Bronchial epithelial cell (primary cell): Measurements from ENCODE around the gene NRBP1. TPM values are rescaled to one million over a fixed set of nuclear protein-coding genes. Genes with fewer than 3 reads are reported as not detected.
A peak's percentile ranks its signal among the peaks of the same experiment; 100 is the strongest.

Experiments used
- DNase-seq: peaks from one replicate; pipeline ENCODE4 v3.0.0-alpha.2; 2010; ENCODE audit warnings: low read depth
- FAIRE-seq: peaks from 2 replicates; lab custom pipeline; 2011; peaks lifted over from hg19 to GRCh38; lab: Jason Lieb, UNC
- H3K27me3 ChIP-seq: 2 replicates; pipeline ENCODE4 v1.5.1; 2011; ENCODE audit warnings: low read length; ENCODE audit not compliant: control insufficient read depth, insufficient read depth
- H3K36me3 ChIP-seq: 2 replicates; pipeline ENCODE4 v1.5.1; 2011; ENCODE audit warnings: low read length; ENCODE audit not compliant: control insufficient read depth, insufficient read depth
- H3K4me3 ChIP-seq: 2 replicates; pipeline ENCODE4 v1.5.1; 2011; ENCODE audit warnings: mild to moderate bottlenecking, low read depth, low read length, control low read depth
- total RNA-seq: library from RNA; depleted of rRNA; stranded (reverse); fragments of >200 nt; gene quantifications from 2 replicates; pipeline ENCODE4 v1.2.1, GENCODE V29; 2014
- TF ChIP-seq, protein P1 (sequence below): IDR thresholded peaks from 2 replicates; pipeline ENCODE4 v1.5.1; 2011; ENCODE audit warnings: mild to moderate bottlenecking, moderate library complexity, low read length, control low read depth, inconsistent platforms; ENCODE audit not compliant: insufficient read depth, severe bottlenecking

NRBP1 gene
- total RNA-seq, 1 donor from 2014 or later = 93.7 TPM

DNA sequence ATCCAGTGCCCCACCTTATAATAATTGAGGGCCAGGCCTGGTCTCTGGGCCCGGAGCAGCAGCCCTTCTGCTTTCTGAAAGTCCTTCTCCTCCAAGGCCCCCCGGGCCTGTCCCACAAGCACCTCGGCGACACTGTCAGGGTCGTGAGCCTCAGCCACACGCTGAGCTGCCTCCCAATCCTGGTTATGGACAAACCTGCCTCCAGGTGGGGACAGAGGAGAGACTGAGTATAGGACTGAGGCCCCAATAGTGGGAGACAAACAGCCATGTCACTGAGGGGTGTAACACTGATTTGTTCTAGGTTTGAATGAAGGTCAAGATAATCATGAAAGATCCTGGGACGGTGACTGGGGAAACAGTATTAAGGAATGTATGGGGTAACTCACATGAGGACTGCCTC is 25.5 kb downstream of the NRBP1 start:
- FAIRE-seq = no peak
- Histone ChIP-seq H3K36me3 (peaks cover 8% of the 10 kb centered on the region), H3K4me3 (no peak overlapping the region), H3K27me3 (no peaks in the 10 kb centered on the region)
- TF ChIP-seq, protein P1, sequence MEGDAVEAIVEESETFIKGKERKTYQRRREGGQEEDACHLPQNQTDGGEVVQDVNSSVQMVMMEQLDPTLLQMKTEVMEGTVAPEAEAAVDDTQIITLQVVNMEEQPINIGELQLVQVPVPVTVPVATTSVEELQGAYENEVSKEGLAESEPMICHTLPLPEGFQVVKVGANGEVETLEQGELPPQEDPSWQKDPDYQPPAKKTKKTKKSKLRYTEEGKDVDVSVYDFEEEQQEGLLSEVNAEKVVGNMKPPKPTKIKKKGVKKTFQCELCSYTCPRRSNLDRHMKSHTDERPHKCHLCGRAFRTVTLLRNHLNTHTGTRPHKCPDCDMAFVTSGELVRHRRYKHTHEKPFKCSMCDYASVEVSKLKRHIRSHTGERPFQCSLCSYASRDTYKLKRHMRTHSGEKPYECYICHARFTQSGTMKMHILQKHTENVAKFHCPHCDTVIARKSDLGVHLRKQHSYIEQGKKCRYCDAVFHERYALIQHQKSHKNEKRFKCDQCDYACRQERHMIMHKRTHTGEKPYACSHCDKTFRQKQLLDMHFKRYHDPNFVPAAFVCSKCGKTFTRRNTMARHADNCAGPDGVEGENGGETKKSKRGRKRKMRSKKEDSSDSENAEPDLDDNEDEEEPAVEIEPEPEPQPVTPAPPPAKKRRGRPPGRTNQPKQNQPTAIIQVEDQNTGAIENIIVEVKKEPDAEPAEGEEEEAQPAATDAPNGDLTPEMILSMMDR = no peak
- no peak for DNase-seq

GRCh38 chr2:27461118-27461517 is 32.7 kb downstream of the NRBP1 start:
- DNase-seq (no peak), FAIRE-seq (peak; percentile 23)
- no peak overlapping the region for H3K4me3 ChIP-seq
- H3K36me3 ChIP-seq = peaks cover 2% of the 10 kb centered on the region
- no peaks in the 10 kb centered on the region for H3K27me3 ChIP-seq
- TF ChIP-seq, protein P1 = no peak

GRCh38 chr2:27464443-27464842 is 36.0 kb downstream of the NRBP1 start:
- Histone ChIP-seq H3K4me3 (no peak overlapping the region), H3K36me3 (no peaks in the 10 kb centered on the region), H3K27me3 (no peaks in the 10 kb centered on the region)
- no peak for FAIRE-seq
- TF ChIP-seq, protein P1 = no peak
- DNase-seq = no peak

GRCh38 chr2:27471961-27472360 is 43.5 kb downstream of the NRBP1 start:
- DNase-seq (no peak), FAIRE-seq (no peak)
- no peaks in the 10 kb centered on the region for H3K27me3 ChIP-seq
- peaks cover 3% of the 10 kb centered on the region for H3K36me3 ChIP-seq
- TF ChIP-seq, protein P1 = no peak
- no peak overlapping the region for H3K4me3 ChIP-seq

DNA sequence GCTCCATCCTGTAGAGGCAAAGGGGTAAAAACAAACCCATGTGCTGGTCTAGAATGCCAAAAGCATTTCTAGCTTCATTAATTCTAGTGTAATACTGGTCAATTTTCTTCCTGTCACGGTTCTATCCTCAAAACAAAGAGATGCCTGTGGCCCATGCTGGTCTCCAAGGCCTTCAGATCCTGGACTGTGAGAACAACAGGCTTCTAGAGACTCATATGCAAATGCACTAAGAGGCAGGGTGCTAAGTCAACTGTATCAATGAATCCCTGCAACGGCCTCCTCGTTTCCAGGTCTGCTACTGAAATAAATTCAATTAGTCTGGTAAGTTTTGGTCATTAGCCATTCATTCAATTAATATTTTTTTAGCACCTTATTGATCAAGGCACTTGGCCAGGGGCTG is 57.1 kb downstream of the NRBP1 start:
- FAIRE-seq (no peak), DNase-seq (no peak)
- TF ChIP-seq, protein P1 = no peak
- Histone ChIP-seq H3K4me3 (no peak overlapping the region), H3K36me3 (no peaks in the 10 kb centered on the region), H3K27me3 (no peaks in the 10 kb centered on the region)

DNA sequence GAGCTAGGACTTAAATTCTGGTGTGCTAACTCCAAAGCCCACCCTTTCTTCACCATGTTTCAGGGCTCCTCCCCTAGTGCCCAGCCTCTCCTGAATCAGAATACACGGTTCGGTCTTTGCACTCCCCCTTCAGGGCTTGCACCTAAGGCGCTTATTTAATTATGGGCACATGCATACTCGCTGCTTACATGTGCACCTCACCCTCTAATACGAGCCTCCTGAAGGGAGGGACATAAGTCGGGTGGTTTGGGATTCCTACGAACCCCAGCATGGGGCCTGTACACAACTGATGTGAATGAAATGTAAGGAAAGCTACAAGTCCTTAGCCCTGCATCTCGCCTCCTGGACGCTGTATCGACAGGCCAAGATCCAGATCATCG is 60.7 kb downstream of the NRBP1 start:
- DNase-seq = no peak

More for the DNA sequence above, 60.7 kb downstream of the NRBP1 start:
- no peaks in the 10 kb centered on the region for H3K27me3 ChIP-seq
- no peaks in the 10 kb centered on the region for H3K36me3 ChIP-seq
- no peak for FAIRE-seq
- TF ChIP-seq, protein P1 = no peak
- H3K4me3 ChIP-seq = peak overlapping the region; percentile 42
